Stimulated activated naive CD4-positive, alpha-beta T cell (primary cell): ENCODE measurements around the gene XKRX.

Source experiments
- DNase-seq, 6 experiments: peaks; one replicate each; lab custom pipeline; 2025; lab: John Stamatoyannopoulos, UW

The XKRX gene

GRCh38 chrX:100895365-100896075 is 33.2 kb downstream of the XKRX start:
- peak in 5 of 6 experiments; percentile 1 to 32 (median 15) for DNase-seq

- no peak for DNase-seq
These were observed 45.1 kb downstream of the XKRX start for GRCh38 chrX:100883654-100884053.

DNA sequence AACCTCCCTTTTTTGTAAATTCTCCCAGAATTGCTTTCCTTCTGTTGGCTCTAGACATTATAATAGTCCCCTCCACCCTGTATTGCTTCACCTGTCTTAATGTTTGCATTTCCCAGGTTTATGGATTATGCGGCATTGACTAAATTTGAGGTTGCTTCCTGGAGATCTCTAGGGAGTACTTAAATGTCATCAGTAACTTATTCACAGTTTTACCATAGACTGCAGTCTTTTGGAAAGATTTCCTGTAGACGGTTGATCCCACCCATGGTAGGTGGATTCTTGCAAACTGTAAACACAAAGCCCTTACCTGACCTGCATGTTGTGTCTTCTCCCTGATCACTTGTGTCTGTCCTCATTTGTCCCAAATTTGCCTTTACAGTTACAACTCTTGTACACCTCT is 48.3 kb downstream of the XKRX start:
- no peak for DNase-seq

GRCh38 chrX:100874325-100874724 is 54.4 kb downstream of the XKRX start, which contains the start of gene NOX1:
Gene NOX1 (minus strand): TSS chrX:100874359. CDS start chrX:100874139, 220 bp downstream.
- no peak for DNase-seq

DNA sequence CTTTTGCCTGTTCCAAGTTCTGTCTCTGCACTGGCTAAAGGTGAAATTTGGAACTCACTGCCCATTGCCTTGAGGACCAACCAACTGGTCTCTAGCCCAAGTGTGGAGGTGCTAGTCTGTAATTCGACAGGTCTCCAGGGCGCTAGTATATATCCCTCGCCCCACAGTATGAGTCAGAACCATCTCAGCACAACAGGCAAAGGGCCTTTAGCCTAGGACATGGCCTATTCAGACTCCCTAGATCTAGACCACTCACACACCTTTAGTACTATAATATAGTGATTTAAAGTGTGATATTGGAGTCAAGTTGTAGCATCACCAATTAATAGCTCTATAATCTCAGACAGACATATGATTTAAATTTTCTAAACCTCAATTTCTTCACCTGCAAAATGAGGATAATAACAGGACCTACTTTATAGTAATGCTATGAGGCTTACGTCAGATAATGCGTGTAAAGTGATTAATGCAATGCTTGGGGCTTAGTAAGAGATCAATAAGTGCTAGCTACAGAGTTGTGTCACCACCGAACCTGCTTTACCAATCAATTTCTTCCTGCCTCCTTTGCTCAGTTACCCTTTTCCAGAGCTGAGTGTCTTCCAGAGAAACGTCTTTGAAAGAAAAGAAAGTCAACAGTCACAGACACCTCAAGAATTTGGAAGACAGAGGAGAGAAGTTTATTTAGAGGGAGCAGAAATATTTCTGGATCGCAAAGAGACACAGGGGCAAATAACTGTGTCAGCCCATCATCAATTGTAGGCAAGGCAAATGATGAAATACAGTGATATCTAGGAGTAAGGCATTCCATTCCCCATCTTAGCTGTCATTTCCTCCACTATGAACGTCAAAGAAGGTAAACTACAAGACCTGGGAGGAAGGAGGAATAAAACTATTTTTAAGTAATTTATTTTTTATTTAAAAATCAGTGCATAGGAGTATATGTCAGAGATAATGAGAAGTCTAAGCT is 56.8 kb downstream of the XKRX start:
- no peak for DNase-seq

- DNase-seq = no peak
These were observed 58.2 kb downstream of the XKRX start for GRCh38 chrX:100870527-100870926.

- no peak for DNase-seq
These were observed 60.4 kb downstream of the XKRX start for GRCh38 chrX:100868273-100868672.

GRCh38 chrX:100864657-100865391 is 63.9 kb downstream of the XKRX start:
- no peak for DNase-seq
